GM10847 (cell line): ENCODE results near the gene SLC48A1.

Experiments
- POLR2A ChIP-seq: IDR thresholded peaks from 2 replicates; pipeline ENCODE4 v1.6.1; 2011; ENCODE audit not compliant: insufficient read length; ENCODE audit errors: extremely low read depth

Gene SLC48A1

DNA sequence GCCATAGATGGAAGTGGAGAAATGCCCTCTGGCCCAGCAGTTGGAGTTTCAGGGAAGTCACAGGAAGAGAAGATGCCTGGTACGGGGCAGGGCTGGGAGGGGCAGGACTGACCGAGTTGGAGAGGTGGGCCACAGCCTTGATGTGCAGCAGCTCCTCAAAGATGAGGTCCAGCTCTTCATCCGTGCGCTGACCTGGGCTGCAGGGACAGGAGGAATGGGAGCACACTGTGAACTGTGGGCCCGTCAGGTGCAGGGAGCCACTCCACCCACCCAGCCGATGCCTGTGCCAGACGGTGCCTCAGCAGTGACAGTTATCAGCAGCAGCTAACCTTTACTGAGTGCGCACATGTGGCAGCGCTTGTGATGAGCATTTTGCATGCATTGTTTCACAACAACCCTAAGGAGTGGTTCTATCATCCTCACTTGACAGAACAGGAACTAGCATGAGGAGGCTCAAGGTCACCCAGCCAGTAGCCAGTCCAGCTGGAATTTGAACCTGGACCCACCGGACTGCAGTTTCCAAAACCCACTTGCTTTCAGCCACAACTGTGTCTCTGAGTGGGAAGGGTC, 22.7 kb upstream of the SLC48A1 start:
- no peak for TF ChIP-seq POLR2A

DNA sequence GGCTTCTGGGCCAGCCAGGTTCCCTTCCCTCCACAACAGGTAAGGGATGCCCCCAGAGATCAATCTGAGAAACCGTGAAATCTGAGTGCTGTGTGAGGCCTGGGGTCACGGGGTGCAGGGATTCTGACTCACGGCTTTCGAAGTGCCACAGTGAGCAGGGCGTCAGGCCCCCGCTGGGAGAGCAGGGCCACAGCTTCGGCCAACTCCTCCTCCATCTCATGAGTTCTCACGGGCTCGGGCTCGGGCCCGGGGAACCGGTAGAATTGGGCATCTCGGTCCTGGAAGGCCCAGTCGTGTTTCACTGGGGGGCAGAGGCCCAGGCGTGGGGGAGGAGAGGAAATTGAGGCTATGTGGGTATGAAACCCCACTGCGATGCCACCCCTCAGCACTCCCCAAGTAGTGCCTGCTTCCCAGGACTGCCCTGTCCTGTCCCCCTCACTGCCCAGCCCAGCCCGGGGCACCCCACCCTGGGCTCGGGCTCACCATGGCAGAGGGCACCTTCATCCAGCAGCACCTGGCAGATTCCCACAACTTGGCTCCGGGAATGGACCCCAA, 22.0 kb upstream of the SLC48A1 start:
- TF ChIP-seq POLR2A: no peak

DNA sequence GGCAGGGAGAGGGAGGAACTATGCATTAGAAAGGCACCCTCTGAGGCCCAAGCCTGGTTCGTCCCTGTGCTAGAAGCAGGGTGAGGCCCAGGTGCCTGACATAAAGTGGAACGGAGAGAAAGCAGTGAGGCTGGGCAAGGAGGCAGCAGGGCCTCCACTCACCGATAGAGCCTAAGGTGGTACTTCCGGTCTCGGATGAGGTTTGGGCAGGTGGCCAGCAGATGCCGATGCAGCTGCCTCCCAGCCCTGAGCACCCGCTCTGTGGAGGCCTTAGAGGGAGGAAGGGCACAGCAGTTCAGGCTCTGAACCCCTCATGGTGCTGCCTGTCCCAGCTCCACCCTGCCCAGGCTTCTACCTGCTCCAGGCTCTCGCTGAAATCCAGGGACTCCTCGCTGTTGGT, 21.5 kb upstream of the SLC48A1 start:
- no peak for TF ChIP-seq POLR2A

DNA sequence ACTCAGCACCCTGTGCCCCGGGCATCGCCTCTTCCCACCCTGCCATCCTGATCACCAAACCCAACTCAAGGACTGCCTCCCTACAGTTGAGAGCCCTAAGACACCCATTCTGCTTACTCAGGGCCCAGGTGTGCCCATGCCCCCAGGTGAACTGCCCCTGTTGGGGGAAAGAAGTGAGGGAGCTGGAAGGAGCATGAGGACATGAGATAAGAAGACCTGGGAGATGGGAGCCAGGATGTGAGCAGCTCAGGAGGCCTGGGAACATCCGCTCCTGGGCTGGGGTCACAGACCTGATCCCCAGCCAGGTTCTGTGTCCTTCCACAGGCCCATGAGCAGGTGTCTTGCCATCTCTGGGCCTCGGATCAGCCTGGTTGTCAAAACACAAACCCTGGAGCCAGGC, 20.9 kb upstream of the SLC48A1 start:
- no peak for TF ChIP-seq POLR2A

DNA sequence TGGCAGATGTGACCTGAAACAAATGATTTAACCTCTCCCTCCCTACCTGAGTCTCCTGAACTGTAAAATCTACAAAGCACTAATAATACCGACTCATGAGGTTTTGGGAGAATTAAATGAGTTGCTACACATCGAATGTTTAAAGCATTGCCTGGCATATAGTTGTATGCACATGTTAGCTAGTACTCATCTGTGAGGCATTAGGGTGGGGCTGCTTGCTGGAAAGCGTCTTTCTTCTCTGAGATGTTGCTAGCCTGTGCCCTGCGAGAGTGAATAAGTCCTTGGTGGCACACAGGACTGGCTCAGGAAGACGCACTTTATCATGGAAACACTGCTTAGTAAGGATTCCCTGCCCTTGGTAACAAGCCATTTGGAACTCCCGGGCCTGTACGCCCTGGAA, 20.5 kb upstream of the SLC48A1 start:
- TF ChIP-seq POLR2A: no peak

DNA sequence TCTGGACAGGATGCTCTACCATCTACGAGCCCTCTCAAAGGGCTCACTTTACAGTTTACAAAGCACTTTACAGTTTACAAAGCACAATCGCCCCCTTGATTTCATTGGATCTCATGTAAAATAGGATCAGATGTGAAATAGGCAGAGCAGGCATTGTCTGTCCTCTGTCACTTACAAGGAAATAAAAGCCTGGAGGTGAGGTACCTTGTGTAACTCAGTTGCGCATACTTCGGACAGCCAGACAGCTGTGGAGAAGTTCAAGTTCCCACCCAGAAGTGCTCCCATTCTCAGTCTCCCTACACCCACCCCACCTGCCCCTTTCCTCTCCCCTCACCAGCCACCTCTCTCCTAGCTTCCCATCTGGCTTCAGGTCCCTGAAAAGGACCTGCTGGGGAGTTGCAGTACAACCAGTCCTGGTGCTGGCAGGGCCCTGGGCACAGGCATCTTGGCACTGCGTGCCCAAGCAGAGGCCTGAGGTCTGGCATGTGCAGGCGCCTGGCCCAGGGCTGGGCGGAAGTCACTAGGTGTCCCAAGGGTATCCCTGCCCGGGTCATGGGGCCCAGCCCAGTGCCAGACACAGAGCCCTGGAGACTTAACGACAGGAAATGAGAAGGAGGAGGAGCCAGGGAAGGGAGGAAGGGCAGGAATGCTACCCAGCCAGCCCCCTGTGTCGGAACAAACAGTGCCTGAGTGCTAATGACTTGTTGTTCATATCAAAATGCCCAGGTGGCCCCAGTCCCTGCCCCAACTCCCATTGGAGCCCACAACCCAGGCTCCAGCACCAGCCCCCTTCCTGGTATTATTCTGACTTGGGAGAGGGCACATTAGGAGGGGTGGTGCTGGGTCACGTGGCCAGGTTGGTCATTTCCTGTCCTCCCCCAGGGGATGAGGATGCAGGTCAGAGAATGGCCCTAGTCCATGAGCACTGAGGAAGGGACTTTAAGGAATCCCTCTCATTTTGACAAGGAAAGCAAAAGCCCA, 19.7 kb upstream of the SLC48A1 start:
- TF ChIP-seq POLR2A: no peak

DNA sequence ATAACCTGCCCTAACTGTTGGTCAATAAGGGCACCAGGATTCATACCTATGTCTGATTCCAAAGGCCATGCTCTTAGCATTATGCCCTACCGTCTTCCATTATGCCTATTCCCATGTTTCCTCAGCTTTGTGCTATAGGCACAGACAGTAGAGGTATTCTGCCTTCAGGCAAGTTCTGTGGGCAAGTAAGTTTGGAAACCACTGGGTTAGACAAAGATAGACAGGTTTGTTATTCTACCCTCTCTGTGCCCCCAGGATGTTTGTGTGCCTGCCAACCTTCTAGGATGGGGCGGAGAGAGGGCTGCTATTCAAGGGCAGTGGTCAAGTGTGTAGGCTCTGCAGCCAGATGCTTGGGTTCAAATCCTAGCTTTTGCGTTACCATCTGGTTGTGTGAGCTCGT, 18.9 kb upstream of the SLC48A1 start:
- TF ChIP-seq POLR2A: no peak

DNA sequence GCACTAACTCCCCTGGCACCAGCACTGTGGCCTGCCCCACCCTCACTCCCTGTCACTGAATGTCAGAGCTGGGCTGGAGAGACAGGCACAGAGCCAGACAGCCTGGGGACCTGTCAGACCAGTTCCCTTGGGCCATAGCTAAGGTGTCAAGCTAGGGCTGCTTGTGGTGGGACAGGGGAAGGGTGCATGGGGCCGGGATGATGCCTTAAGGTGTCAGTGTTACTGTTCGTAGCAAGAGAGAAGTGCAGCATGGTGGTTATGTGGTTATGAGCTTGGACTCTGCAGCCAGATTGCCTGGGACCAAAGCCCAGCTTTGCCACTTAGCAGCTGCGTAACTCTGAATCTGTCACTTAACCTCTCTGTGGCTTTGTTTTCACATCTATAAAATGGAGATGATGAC, 18.2 kb upstream of the SLC48A1 start:
- no peak for TF ChIP-seq POLR2A

DNA sequence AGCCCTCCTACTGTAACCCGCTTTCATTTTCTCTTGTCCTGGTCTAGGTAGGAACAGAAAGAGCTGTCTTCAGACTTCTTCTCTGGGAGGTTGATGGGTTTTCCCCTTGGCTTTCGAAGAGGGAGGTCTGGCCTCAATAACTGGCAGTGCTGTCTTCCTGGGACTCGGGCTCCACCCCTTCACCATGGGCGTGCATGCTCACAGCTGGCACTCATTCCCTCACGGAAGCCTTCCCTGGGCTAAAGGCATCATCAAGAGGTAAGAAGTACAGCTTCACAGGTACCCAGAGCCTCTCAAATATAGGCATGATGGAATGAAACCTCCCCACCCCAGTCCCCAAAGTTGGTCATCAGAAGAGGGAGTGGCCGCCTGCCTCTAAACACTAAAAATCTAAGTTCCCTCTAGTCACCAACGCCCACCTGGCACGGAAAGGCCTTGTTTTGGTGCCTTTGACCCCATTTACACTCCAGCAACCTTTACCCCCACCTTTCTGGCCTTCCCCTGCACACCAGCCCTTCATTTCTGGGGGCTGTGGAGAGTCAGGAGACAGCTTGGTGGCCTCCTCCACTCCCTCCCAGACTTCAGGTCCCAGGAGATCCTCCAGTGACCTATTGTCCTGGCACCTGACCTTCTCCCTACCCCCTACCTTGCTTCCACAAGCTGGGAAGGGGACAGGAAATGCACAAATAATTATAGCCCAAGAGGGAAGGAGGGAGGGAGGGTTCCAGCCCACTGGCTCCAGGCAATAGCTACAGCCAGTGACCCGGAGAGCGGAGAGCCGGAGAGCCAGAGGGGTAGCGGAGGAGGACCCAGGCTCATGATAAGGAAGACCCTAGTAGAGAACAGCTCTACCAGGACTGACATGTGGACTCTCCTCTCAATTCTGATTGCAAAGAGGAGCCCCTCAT, 17.1 kb upstream of the SLC48A1 start:
- no peak for TF ChIP-seq POLR2A

DNA sequence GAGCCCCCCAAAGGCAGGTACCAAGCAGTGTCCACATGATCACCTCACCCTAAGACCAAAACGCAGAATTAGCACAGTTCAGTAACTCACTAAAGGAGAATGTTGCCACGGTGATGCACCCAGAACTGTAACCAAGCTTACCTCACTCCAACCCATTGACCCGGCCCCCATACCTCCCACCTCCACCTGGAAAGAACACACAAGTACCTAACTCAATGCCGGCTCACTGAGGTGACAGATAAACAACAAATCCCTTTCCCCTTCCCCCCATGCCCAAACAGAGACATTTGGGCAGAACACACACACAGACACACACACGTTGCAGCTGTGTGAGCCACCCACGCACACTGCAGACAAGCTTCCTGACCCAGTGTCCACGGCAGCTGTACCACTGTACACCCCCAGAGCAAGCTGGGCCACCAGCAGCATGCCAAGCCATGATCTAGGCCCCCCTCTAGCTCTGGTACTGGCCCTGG, 15.6 kb upstream of the SLC48A1 start:
- TF ChIP-seq POLR2A: no peak

DNA sequence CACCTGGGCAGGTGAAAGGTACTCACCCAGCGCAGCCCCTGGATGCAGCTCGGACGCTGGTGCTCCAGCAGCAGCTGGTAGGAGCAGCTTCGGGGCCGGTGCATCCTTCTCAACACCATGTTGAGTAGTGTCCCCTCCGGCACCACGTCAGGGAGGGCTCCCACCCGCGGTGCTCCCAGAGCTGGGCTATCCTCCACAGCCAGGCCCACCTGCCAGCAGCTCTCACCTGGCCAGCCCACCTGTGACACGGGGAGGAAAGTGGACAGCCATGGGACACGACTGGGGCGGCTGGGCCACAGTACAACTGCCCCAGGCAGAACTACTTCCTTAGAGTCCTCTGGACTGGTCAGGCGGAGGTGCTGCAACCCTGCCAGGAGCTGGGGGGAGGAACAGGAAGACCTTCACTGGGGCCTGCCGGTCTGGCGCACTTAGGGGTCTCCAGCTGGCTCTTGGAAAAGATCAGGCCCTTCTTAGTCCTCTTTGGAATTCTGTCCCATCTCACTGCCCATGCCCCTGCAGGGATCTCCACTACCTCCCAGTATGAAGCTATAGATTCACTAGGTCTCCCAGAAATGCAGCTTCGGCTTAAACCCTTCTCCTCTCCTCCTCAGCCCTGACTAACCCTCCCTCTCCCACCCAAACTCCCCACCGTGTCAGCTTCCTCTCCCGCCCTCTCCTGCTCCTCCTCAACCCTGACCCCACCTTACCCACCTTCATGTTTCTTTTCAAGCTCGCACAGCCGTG, 15.0 kb upstream of the SLC48A1 start:
- TF ChIP-seq POLR2A: no peak

DNA sequence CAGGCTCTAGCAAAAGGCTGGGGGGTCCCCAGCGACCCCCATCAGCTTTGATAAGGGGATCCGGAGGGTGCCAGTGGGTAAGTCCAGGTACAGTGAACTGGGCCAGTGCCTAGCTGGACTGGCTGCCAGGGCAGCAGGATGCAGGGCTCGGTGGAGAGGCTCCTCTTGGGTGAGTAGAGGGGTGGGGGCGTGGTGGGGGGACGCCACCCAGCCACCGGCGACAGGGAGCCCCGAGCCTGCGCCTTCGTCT, 14.5 kb upstream of the SLC48A1 start:
- no peak for TF ChIP-seq POLR2A

DNA sequence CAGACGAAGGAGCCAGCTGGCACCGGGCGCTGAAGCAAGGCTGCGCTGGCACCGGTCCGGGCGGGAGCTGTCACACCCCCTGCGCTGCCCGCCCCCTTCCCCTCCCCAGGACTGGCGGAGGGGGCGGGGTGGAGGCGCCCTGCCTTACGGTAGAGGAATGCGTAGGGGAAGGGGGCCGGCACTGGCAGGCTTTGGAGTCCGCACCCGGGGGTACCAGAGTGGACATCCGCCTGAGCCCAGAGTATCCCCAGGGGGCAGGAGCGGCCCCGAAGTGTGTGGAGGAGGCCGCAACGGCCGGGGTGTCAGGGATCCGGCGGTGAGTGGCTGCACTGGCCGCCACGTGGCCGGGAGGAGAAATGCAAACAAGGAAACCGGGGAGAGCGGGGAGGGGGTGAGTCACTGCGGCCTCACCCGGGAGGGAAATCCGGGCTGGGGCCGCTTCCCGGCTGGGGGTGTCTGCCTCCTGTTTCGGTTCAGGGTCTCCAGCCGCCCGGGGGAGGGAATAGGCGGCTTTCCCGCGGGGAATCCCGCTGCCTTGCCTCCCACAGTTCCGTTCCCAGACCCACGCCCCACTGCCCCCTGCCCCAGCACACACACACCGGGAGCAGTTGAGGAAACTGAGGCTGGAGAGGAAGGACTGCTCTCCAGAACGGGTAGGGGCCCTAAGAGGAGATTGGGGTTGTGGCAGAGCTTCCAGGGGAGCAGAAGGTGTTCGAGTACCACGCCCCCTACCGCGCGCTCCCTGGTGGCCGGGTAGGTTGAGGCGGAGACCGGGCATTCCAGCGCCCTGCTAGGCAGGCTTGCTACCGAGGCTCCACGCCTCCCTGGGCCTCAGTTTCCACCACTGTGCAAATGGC, 14.0 kb upstream of the SLC48A1 start, which contains the start of gene RAPGEF3:
RAPGEF3 (minus strand) TSS at position 47 of the 857 bp plus-strand sequence. CDS start 324 bp downstream, outside the sequence.
- no peak for TF ChIP-seq POLR2A

DNA sequence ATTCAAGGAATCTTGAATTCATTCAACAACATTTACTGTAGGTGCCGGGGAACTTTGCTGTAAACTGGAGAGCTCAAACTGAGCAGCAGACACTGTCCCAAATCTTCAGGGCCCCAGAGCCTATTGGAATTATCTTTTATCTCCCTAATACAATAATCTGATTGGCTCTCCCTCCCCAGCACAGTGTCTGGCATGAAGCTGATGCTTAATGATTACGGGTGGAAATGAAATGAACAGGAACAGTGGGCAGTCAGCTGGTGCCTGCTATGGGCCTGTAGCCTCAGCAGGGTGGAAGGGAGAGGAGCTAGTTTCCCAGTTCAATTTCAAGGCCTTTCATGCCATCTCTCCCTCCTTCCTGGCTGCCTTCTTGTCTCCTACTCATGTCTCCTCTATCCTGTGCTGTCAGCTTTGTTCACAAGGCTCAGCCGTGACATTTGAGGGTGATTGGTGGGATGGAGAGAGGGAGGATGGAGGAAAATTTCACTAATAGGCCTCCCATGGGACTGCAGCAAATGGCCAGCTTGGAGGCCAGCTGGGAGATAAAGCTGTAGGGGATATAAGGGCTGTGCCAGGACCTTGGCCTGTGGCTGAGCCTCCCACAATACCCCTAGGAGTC, 10.1 kb upstream of the SLC48A1 start:
- no peak for TF ChIP-seq POLR2A
